GM19463 (cell line): ENCODE data around the gene SLITRK6.
"Not testable (repeated sequence)": the region's sequence is repeated elsewhere in the genome, so short reads cannot be mapped to it uniquely, and the experiment has no call there.

Experiments used
- ATAC-seq: cut with Tn5 transposase; IDR thresholded peaks from one replicate; pipeline ENCODE4 v1.9.1; 2021; ENCODE audit warnings: mild to moderate bottlenecking, moderate library complexity; ENCODE audit not compliant: unreplicated experiment

The SLITRK6 gene

GRCh38 chr13:85799097-85799582, at the start of gene SLITRK6:
Gene SLITRK6, minus strand, starts transcription at chr13:85799419. Its CDS starts 2,911 bp downstream, at chr13:85796508.
- ATAC-seq: no peak

GRCh38 chr13:85847012-85847411, 47.8 kb upstream of the SLITRK6 start:
- no peak for ATAC-seq

GRCh38 chr13:85841427-85841826, 42.2 kb upstream of the SLITRK6 start:
- ATAC-seq: no peak

GRCh38 chr13:85833921-85834320, 34.7 kb upstream of the SLITRK6 start:
- ATAC-seq: no peak

- no peak for ATAC-seq
These were observed 29.0 kb upstream of the SLITRK6 start for GRCh38 chr13:85828094-85828684.

- ATAC-seq: no peak
These were observed 26.2 kb upstream of the SLITRK6 start for GRCh38 chr13:85825454-85825853.

GRCh38 chr13:85823832-85824231, 24.6 kb upstream of the SLITRK6 start:
- no peak for ATAC-seq

- ATAC-seq: no peak
These were observed 20.3 kb upstream of the SLITRK6 start for GRCh38 chr13:85819513-85819912.

- ATAC-seq: no peak
These were observed 17.2 kb upstream of the SLITRK6 start for GRCh38 chr13:85816413-85816812.

GRCh38 chr13:85812282-85812681, 13.1 kb upstream of the SLITRK6 start:
- no peak for ATAC-seq

GRCh38 chr13:85808811-85809210, 9.6 kb upstream of the SLITRK6 start:
- ATAC-seq: no peak

- ATAC-seq: peak; percentile 71
These were observed 7.4 kb upstream of the SLITRK6 start for GRCh38 chr13:85806553-85807175.

- ATAC-seq: no peak
These were observed 663 bp downstream of the SLITRK6 start for GRCh38 chr13:85798556-85798955.

- no peak for ATAC-seq
These were observed 1.9 kb downstream of the SLITRK6 start for GRCh38 chr13:85797311-85797710.

GRCh38 chr13:85785205-85785604, 14.0 kb downstream of the SLITRK6 start:
- no peak for ATAC-seq

- no peak for ATAC-seq
These were observed 26.9 kb downstream of the SLITRK6 start for GRCh38 chr13:85772367-85772766.

GRCh38 chr13:85771856-85772255, 27.4 kb downstream of the SLITRK6 start:
- ATAC-seq: no peak

- no peak for ATAC-seq
These were observed 30.3 kb downstream of the SLITRK6 start for GRCh38 chr13:85768946-85769345.

- ATAC-seq: no peak
These were observed 44.1 kb downstream of the SLITRK6 start for GRCh38 chr13:85755123-85755522.

GRCh38 chr13:85743201-85743770, 55.9 kb downstream of the SLITRK6 start:
- ATAC-seq: not testable (repeated sequence)
